ENCODE results near the gene FIBCD1. TPM values are rescaled to one million over a fixed set of nuclear protein-coding genes. Genes with fewer than 3 reads are reported as not detected.

FIBCD1 gene
- total RNA-seq, 2 experiments from 2014 or later, result not detected

GRCh38 chr9:130981002-130981755, 42.1 kb upstream of the FIBCD1 start:
- Mint-ChIP-seq H3K27me3 (ENCODE audit: low read depth) (no peaks in the 10 kb centered on the region), H3K36me3 (ENCODE audit: low read depth) (no peaks in the 10 kb centered on the region), H3K4me1 (ENCODE audit: low read depth) (no peaks in the 10 kb centered on the region), H3K4me3 (no peak overlapping the region), H3K9me3 (no peaks in the 10 kb centered on the region), H3K27ac (no peak overlapping the region)
- CTCF ChIA-PET, result no interaction called here
- intact Hi-C loops (cut with micrococcal nuclease), result no loop called here
- no peak for DNase-seq

DNA sequence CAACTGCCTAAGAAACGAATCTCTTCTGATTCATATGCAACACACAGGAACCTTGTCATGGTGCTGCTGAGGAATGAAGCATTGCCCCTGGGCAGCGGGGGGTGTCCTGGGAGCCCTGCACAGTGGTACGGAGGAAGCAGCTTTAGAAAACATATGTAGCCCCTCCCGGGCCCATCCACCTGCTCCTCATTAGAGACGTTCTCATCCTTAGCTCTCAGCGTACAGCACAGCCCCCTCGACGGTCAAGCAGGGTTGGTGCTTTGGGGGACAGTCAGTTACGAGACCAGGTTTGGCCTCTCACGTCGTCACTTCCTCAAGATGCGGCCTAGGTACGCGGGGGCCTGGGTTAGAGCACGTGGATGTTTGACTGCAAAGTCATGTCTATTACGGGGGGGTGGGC, 41.5 kb upstream of the FIBCD1 start:
- CTCF ChIA-PET, result no interaction called here
- Mint-ChIP-seq H3K4me3 (no peak overlapping the region), H3K27ac (no peak overlapping the region), H3K27me3 (ENCODE audit: low read depth) (no peaks in the 10 kb centered on the region), H3K4me1 (ENCODE audit: low read depth) (no peaks in the 10 kb centered on the region), H3K36me3 (ENCODE audit: low read depth) (no peaks in the 10 kb centered on the region), H3K9me3 (no peaks in the 10 kb centered on the region)
- intact Hi-C loops (cut with micrococcal nuclease), result no loop called here
- no peak for DNase-seq

DNA sequence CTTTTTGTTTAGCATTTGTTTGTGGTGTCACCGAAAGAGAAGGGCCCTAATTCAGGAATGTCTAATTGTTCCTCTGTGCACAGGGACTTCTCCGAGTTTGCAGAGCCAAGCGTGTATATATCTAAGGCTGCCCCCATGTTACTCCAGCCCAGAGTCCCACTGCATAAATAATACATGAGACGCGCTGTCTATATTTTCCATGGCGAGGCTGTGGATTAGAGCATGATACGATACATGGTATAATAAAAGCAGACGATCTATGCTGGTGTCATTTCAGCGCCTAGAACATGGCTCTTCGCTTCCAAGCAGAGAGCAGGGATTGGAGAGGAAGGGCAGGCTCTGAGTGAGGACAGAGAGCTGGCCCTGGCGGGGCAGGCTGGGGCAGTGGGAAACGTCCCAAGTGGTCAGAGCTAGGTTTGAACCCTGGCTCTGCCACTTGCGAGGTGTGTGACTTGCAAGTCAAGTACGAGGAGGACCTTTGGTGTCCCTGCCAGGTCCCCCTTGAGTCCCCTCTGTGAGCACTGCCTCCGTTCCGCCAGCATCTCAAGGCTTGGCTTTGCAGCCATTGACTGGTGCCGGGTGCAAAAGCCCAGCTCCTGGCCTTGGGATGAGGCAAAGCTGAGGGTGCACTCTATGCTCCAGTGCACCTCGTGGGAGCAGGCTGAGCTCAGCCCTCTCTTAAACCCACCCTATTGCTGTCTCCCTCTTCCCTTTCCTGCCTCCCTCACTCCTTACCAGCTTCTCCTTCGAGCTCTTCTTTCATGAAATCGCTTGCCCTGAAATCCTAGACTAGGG, 40.7 kb upstream of the FIBCD1 start:
- Mint-ChIP-seq H3K36me3 (ENCODE audit: low read depth) (no peaks in the 10 kb centered on the region), H3K4me3 (no peak overlapping the region)
- CTCF ChIA-PET, result no interaction called here

DNA sequence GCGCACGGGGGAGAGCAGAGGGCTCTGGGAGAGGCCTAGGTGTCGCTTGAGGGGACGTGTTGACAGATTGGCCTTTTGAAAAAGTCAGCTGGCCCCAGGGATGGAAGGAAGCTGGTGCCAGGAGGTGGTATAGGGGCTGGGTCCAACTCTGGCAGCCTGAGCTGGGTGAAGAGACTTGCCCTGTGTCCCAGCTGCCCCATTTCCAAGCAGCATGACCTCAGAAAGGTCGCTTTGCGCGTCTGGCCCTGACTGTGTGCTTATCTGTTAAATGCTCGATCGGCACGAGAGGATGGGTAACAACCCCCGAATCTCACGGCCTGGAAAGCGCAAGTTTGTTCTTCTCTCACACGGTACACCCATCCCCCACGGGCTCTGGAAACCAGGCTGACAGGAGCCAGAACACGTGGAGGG, 38.8 kb upstream of the FIBCD1 start:
- H3K9me3 Mint-ChIP-seq, result no peaks in the 10 kb centered on the region
- intact Hi-C loops (cut with micrococcal nuclease), result no loop called here
- no peak overlapping the region for H3K27ac Mint-ChIP-seq
- no peaks in the 10 kb centered on the region for H3K4me1 Mint-ChIP-seq (ENCODE audit: low read depth)
- H3K27me3 Mint-ChIP-seq (ENCODE audit: low read depth), result peaks cover 9% of the 10 kb centered on the region
- DNase-seq, result no peak
- CTCF ChIA-PET, result interaction anchor here (0.7 kb wide), 1 partner anchor 43 kb away, joined by 3 read pairs; no protein-coding TSS in a partner anchor
- H3K36me3 Mint-ChIP-seq (ENCODE audit: low read depth), result no peaks in the 10 kb centered on the region
- no peak overlapping the region for H3K4me3 Mint-ChIP-seq

More for the DNA sequence above, 40.7 kb upstream of the FIBCD1 start:
- intact Hi-C loops (cut with micrococcal nuclease), result no loop called here
- no peak overlapping the region for H3K27ac Mint-ChIP-seq
- no peaks in the 10 kb centered on the region for H3K27me3 Mint-ChIP-seq (ENCODE audit: low read depth)
- no peaks in the 10 kb centered on the region for H3K9me3 Mint-ChIP-seq
- no peak for DNase-seq
- no peaks in the 10 kb centered on the region for H3K4me1 Mint-ChIP-seq (ENCODE audit: low read depth)

GRCh38 chr9:130975932-130976841, 37.1 kb upstream of the FIBCD1 start:
- H3K27me3 Mint-ChIP-seq (ENCODE audit: low read depth), result peaks cover 18% of the 10 kb centered on the region
- DNase-seq, result no peak
- H3K4me3 Mint-ChIP-seq, result no peak overlapping the region
- no peaks in the 10 kb centered on the region for H3K9me3 Mint-ChIP-seq
- H3K36me3 Mint-ChIP-seq (ENCODE audit: low read depth), result no peaks in the 10 kb centered on the region
- H3K4me1 Mint-ChIP-seq (ENCODE audit: low read depth), result no peaks in the 10 kb centered on the region
- intact Hi-C loops (cut with micrococcal nuclease), result no loop called here
- no peak overlapping the region for H3K27ac Mint-ChIP-seq
- CTCF ChIA-PET, result no interaction called here

DNA sequence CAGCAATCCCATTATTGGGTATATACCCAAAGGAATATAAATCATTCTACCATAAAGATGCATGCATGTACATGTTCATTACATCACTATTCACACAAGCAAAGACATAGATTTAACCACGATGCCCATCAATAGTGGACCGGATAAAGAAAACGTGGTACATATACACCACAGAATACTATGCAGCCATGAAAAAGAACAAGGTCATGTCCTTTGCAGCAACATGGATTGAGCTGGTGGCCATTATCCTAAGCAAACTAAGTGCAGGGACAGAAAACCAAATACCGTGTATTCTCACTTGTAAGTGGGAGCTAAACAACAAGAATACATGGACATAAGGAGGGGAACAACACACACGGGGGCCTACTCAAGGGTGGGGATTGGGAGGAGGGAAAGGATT, 36.1 kb upstream of the FIBCD1 start:
- no peak for DNase-seq
- no peaks in the 10 kb centered on the region for H3K36me3 Mint-ChIP-seq (ENCODE audit: low read depth)
- H3K27me3 Mint-ChIP-seq (ENCODE audit: low read depth), result peaks cover 18% of the 10 kb centered on the region
- H3K4me3 Mint-ChIP-seq, result no peak overlapping the region
- intact Hi-C loops (cut with micrococcal nuclease), result no loop called here
- H3K4me1 Mint-ChIP-seq (ENCODE audit: low read depth), result no peaks in the 10 kb centered on the region
- no peaks in the 10 kb centered on the region for H3K9me3 Mint-ChIP-seq
- H3K27ac Mint-ChIP-seq, result no peak overlapping the region
- CTCF ChIA-PET, result no interaction called here

GRCh38 chr9:130974697-130975096, 35.6 kb upstream of the FIBCD1 start:
- H3K4me1 Mint-ChIP-seq (ENCODE audit: low read depth), result no peaks in the 10 kb centered on the region
- no peak overlapping the region for H3K27ac Mint-ChIP-seq
- CTCF ChIA-PET, result interaction anchor here (0.9 kb wide), 1 partner anchor 71 kb away, joined by 6 read pairs; no protein-coding TSS in a partner anchor

DNA sequence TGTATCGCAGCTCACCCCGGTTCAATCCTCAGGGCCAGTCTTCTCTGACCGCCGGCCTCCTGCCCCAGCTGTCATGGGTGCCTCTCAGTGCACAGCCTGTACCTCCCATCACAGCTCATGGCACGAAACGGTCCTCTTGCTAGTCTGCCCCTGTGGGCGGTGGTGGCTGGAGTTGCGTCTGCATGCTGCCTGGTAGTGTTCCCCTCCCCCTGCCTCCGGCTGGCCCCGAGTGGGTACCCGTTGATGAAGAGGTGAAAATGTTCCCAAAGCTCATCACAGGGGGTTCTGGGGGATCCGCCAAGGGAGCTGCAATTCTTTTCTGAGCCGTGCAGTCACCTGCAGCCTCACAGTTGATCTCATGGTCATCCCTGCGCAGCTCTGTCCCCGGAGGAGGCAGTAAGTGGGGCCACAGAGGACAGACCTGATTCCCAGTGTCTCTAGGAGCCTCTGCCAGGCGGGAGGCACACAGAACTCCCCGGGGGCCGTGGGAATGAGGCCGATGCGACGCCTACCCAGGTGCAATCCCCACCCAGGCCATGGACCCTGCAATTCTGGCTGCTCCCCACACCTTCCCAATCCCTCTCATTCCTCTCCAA, 34.7 kb upstream of the FIBCD1 start:
- DNase-seq, result no peak
- H3K4me3 Mint-ChIP-seq, result no peak overlapping the region
- H3K36me3 Mint-ChIP-seq (ENCODE audit: low read depth), result no peaks in the 10 kb centered on the region
- intact Hi-C loops (cut with micrococcal nuclease), result no loop called here
- H3K27ac Mint-ChIP-seq, result no peak overlapping the region
- H3K4me1 Mint-ChIP-seq (ENCODE audit: low read depth), result no peaks in the 10 kb centered on the region
- no peaks in the 10 kb centered on the region for H3K9me3 Mint-ChIP-seq
- H3K27me3 Mint-ChIP-seq (ENCODE audit: low read depth), result peaks cover 18% of the 10 kb centered on the region
- CTCF ChIA-PET, result interaction anchor here (0.6 to 0.9 kb wide), 2 partner anchors 33 to 72 kb away, joined by 3 to 6 read pairs; no protein-coding TSS in a partner anchor

More at GRCh38 chr9:130974697-130975096, 35.6 kb upstream of the FIBCD1 start:
- H3K36me3 Mint-ChIP-seq (ENCODE audit: low read depth), result no peaks in the 10 kb centered on the region
- H3K9me3 Mint-ChIP-seq, result no peaks in the 10 kb centered on the region
- peaks cover 18% of the 10 kb centered on the region for H3K27me3 Mint-ChIP-seq (ENCODE audit: low read depth)
- H3K4me3 Mint-ChIP-seq, result no peak overlapping the region
- intact Hi-C loops (cut with micrococcal nuclease), result no loop called here
- no peak for DNase-seq

DNA sequence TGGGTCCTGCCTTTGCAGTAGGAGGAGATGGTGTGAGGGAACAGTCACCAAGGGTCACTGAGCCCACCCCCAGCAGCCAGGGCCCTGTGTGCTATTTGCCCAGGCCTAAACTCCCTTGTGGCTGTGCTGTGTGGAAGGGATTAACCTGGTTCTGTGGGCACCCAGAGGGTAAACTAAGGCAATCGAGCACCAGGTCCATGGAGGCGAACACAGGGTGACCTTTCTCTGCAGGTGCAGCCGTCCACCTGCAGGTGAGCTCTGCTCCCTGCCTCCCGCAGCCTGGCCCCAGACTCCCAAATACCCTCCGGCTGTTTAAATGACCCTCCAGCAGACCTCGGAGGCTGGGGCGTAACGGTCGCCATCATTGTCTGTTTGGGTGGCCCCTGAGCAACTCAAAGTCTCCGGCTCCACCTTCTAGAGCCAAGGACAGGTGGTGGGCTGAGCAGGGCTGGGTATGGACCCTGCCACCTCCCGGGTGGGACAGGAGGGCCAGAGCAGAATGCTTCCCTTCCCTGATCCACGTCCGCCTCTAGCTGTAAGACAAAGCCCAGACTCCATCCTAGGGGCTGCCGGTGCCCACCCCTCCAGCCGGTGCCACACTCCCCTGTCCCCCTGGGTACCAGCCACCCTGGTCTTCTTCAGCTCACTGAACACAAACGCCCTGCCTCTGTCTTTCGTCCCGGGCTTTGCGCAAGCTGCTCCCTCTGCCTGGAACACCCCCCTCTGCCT, 34.1 kb upstream of the FIBCD1 start:
- H3K27me3 Mint-ChIP-seq (ENCODE audit: low read depth), result peaks cover 18% of the 10 kb centered on the region
- H3K4me3 Mint-ChIP-seq, result no peak overlapping the region
- no peaks in the 10 kb centered on the region for H3K4me1 Mint-ChIP-seq (ENCODE audit: low read depth)
- no peaks in the 10 kb centered on the region for H3K36me3 Mint-ChIP-seq (ENCODE audit: low read depth)
- CTCF ChIA-PET, result no interaction called here
- no peak for DNase-seq
- no peak overlapping the region for H3K27ac Mint-ChIP-seq
- no peaks in the 10 kb centered on the region for H3K9me3 Mint-ChIP-seq
- intact Hi-C loops (cut with micrococcal nuclease), result no loop called here

GRCh38 chr9:130972277-130972956, 33.4 kb upstream of the FIBCD1 start:
- Mint-ChIP-seq H3K9me3 (no peaks in the 10 kb centered on the region), H3K27me3 (ENCODE audit: low read depth) (peaks cover 18% of the 10 kb centered on the region), H3K4me1 (ENCODE audit: low read depth) (no peaks in the 10 kb centered on the region), H3K36me3 (ENCODE audit: low read depth) (no peaks in the 10 kb centered on the region), H3K27ac (no peak overlapping the region), H3K4me3 (no peak overlapping the region)
- DNase-seq, result no peak
- intact Hi-C loops (cut with micrococcal nuclease), result no loop called here
- CTCF ChIA-PET, result no interaction called here

- Mint-ChIP-seq H3K4me1 (ENCODE audit: low read depth) (no peaks in the 10 kb centered on the region), H3K4me3 (no peak overlapping the region), H3K36me3 (ENCODE audit: low read depth) (no peaks in the 10 kb centered on the region), H3K27ac (no peak overlapping the region), H3K27me3 (ENCODE audit: low read depth) (peaks cover 18% of the 10 kb centered on the region), H3K9me3 (no peaks in the 10 kb centered on the region)
- DNase-seq, result no peak
- CTCF ChIA-PET, result no interaction called here
- intact Hi-C loops (cut with micrococcal nuclease), result no loop called here
Observed at GRCh38 chr9:130971294-130971849, 32.3 kb upstream of the FIBCD1 start.
